Neuronal stem cell (in vitro differentiated cells): ENCODE results near the gene DAGLB.

Experiments
- DNase-seq: peaks from one replicate; pipeline ENCODE4 v3.0.0-alpha.2; 2013; ENCODE audit warnings: low spot score
- H2AFZ ChIP-seq: one replicate; pipeline ENCODE4 v1.6.1; 2013; ENCODE audit warnings: mild to moderate bottlenecking, low read length, inconsistent platforms
- H2AK5ac ChIP-seq: 2 replicates; pipeline ENCODE4 v1.6.1; 2013; ENCODE audit warnings: low read depth, mild to moderate bottlenecking, inconsistent platforms, low read length, moderate library complexity, mixed read lengths
- H2BK120ac ChIP-seq: 2 replicates; pipeline ENCODE4 v1.6.1; 2013; ENCODE audit warnings: low read depth, mild to moderate bottlenecking, inconsistent platforms, low read length, moderate library complexity, mixed read lengths
- H2BK12ac ChIP-seq: one replicate; pipeline ENCODE4 v1.6.1; 2013; ENCODE audit warnings: low read length, inconsistent platforms
- H2BK15ac ChIP-seq: 2 replicates; pipeline ENCODE4 v1.6.1; 2013; ENCODE audit warnings: mild to moderate bottlenecking, low read length, inconsistent platforms, mixed read lengths
- H2BK5ac ChIP-seq: one replicate; pipeline ENCODE4 v1.6.1; 2013; ENCODE audit warnings: inconsistent platforms, mild to moderate bottlenecking, low read length, moderate library complexity
- H3K14ac ChIP-seq: one replicate; pipeline ENCODE4 v1.6.1; 2013; ENCODE audit warnings: low read length, inconsistent platforms
- H3K18ac ChIP-seq: 2 replicates; pipeline ENCODE4 v1.6.1; 2013; ENCODE audit warnings: low read length, inconsistent platforms
- H3K23ac ChIP-seq: 2 replicates; pipeline ENCODE4 v1.6.1; 2013; ENCODE audit warnings: low read depth, mild to moderate bottlenecking, mixed read lengths, low read length, inconsistent platforms; ENCODE audit not compliant: poor library complexity
- H3K27ac ChIP-seq: replicated peaks from 3 replicates; pipeline ENCODE4 v1.5.1; 2013; ENCODE audit warnings: low read length, inconsistent platforms
- H3K27me3 ChIP-seq, 3 experiments: 2 replicates each; pipeline ENCODE4 v1.6.1; 2013; ENCODE audit warnings: low read length in 3 of 3, mild to moderate bottlenecking in 2 of 3, inconsistent platforms in 1 of 3, low read depth in 1 of 3, mixed read lengths in 1 of 3, moderate library complexity in 1 of 3; ENCODE audit not compliant: control insufficient read depth in 3 of 3, insufficient read depth in 3 of 3
- H3K36me3 ChIP-seq, 2 donors: replicated peaks in 1 of 2; 2 replicates each; pipeline ENCODE4 v1.6.1; 2013; ENCODE audit warnings: low read length in 2 of 2; ENCODE audit not compliant: control insufficient read depth in 2 of 2, insufficient read depth in 2 of 2
- H3K4ac ChIP-seq: 2 replicates; pipeline ENCODE4 v1.6.1; 2013; ENCODE audit warnings: inconsistent platforms, mild to moderate bottlenecking, low read length, moderate library complexity
- H3K4me1 ChIP-seq, 2 donors: 1 replicate in 1 of 2; 2 replicates in 1 of 2; pipeline ENCODE4 v1.6.1; 2013; ENCODE audit warnings: low read length in 2 of 2, low read depth in 1 of 2; ENCODE audit not compliant: control insufficient read depth in 2 of 2, insufficient read depth in 1 of 2
- H3K4me2 ChIP-seq: one replicate; pipeline ENCODE4 v1.6.1; 2013; ENCODE audit warnings: mild to moderate bottlenecking, low read length, inconsistent platforms; ENCODE audit not compliant: insufficient read depth, poor library complexity, severe bottlenecking
- H3K4me3 ChIP-seq, 2 donors: 2 replicates each; pipeline ENCODE4 v1.5.1; 2013; ENCODE audit warnings: low read length in 2 of 2, mild to moderate bottlenecking in 2 of 2, inconsistent platforms in 1 of 2, moderate library complexity in 1 of 2
- H3K79me1 ChIP-seq: one replicate; pipeline ENCODE4 v1.6.1; 2013; ENCODE audit warnings: low read depth, mild to moderate bottlenecking, inconsistent platforms, low read length, moderate library complexity
- H3K9ac ChIP-seq: one replicate; pipeline ENCODE4 v1.6.1; 2013; ENCODE audit warnings: mild to moderate bottlenecking, low read depth, low read length, inconsistent platforms; ENCODE audit not compliant: poor library complexity
- H3K9me3 ChIP-seq, 2 donors: replicated peaks in 1 of 2; 2 replicates each; pipeline versions ENCODE3 to v1.6.1; 2013; ENCODE audit warnings: low read length in 2 of 2, mild to moderate bottlenecking in 2 of 2, inconsistent platforms in 1 of 2, low read depth in 1 of 2, mixed read lengths in 1 of 2, moderate library complexity in 1 of 2; ENCODE audit not compliant: control insufficient read depth in 2 of 2, insufficient read depth in 1 of 2
- H4K8ac ChIP-seq: one replicate; pipeline ENCODE4 v1.6.1; 2013; ENCODE audit warnings: low read depth, mild to moderate bottlenecking, inconsistent platforms, low read length, moderate library complexity
- H4K91ac ChIP-seq: one replicate; pipeline ENCODE4 v1.6.1; 2013; ENCODE audit warnings: low read length, low read depth, mild to moderate bottlenecking, inconsistent platforms; ENCODE audit not compliant: poor library complexity
- WGBS, 2 donors: extraction: QIAGEN DNeasy Blood & Tissue Kit; methylation state at CpG; one replicate each; pipeline ENCODE4 v1.1.7; 2013; ENCODE audit warnings: missing lambda C conversion rate in 2 of 2, mixed read lengths in 1 of 2; ENCODE audit not compliant: insufficient read length in 2 of 2, insufficient replicate concordance in 1 of 2; ENCODE audit errors: extremely low coverage in 2 of 2; 5-methylcytosine and 5-hydroxymethylcytosine counted together

The DAGLB gene

DNA sequence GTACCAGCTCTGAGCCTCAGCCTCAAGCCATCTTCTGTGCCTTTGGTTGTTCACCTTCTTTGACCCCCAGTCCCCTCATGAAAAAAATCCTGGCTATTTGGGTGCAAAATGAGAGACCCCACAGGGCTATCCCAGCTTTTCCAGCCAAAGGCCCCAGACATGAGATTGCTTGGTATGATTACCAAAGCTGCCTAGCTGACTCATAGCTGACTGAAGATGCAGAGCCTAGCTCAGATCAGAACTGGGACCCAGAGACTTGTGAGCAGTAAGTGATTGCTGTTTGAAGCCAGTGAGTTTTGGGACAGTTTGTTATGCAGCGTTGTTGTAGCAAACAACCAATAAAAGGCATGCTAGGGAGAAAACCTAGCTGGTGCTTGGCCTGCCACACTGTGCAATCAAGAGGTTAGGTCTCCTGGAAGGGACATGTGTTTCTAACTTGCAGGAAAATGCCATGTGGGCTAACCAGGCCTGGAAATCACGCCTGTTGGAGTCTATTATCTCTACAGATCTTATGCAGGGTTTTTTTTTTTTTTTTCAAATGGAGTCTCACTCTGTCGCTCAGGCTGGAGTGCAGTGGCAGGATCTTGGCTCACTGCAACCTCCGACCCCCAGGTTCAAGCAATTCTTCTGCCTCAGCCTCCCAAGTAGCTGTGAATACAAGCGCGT lies 48.0 kb upstream of the DAGLB start:
- H3K4me2 ChIP-seq, result no peak overlapping the region
- H3K4ac ChIP-seq, result no peak overlapping the region
- no peaks in the 10 kb centered on the region for H3K79me1 ChIP-seq
- H4K91ac ChIP-seq, result no peak overlapping the region
- WGBS, 2 donors, result no CpG with 5 or more reads among the region's 6 CpGs
- no peaks in the 10 kb centered on the region for H3K9me3 ChIP-seq
- H2BK15ac ChIP-seq, result no peak overlapping the region
- no peaks in the 10 kb centered on the region for H3K36me3 ChIP-seq
- H2BK5ac ChIP-seq, result no peak overlapping the region
- no peak overlapping the region for H3K23ac ChIP-seq
- peaks cover 0 to 35% (median 0%) of the 10 kb centered on the region in 3 experiments for H3K27me3 ChIP-seq
- no peak overlapping the region for H2BK12ac ChIP-seq
- H3K4me1 ChIP-seq, result no peaks in the 10 kb centered on the region
- no peak overlapping the region for H3K18ac ChIP-seq
- no peak overlapping the region for H2AK5ac ChIP-seq
- H4K8ac ChIP-seq, result no peak overlapping the region
- no peak overlapping the region for H3K4me3 ChIP-seq
- H3K14ac ChIP-seq, result no peak overlapping the region
- H2BK120ac ChIP-seq, result no peak overlapping the region
- H2AFZ ChIP-seq, result no peak overlapping the region
- DNase-seq, result no peak
- no peak overlapping the region for H3K27ac ChIP-seq
- H3K9ac ChIP-seq, result no peak overlapping the region

DNA sequence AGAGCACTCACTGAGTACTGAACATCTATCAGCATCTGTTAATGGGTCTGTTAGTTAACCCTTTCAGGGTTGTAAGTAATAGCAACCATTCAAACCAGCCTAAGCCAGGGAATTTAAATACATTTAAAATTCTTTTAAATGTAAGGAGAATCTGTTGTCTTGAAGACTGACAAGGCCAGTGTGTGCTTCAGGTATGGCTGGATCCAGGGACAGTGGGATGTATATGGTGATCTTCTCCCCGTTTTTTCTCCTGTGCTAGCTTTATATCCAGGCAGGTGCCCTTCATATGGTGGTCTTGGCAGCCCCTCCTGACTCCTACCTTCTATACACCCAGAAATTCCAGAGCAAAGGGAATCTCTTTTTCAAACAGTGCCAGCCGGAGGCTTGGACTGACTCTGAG lies 46.6 kb upstream of the DAGLB start:
- H3K23ac ChIP-seq, result no peak overlapping the region
- H2AK5ac ChIP-seq, result no peak overlapping the region
- no CpG with 5 or more reads among the region's 2 CpGs for WGBS, 2 donors
- peaks cover 0 to 30% (median 0%) of the 10 kb centered on the region in 3 experiments for H3K27me3 ChIP-seq
- H3K4me3 ChIP-seq, result no peak overlapping the region
- no peak overlapping the region for H4K8ac ChIP-seq
- no peak overlapping the region for H3K9ac ChIP-seq
- H2BK120ac ChIP-seq, result no peak overlapping the region
- no peak for DNase-seq
- no peak overlapping the region for H3K4me2 ChIP-seq
- H3K9me3 ChIP-seq, result no peaks in the 10 kb centered on the region
- H3K27ac ChIP-seq, result no peak overlapping the region
- no peak overlapping the region for H3K4ac ChIP-seq
- H2BK12ac ChIP-seq, result no peak overlapping the region
- H2AFZ ChIP-seq, result no peak overlapping the region
- H2BK5ac ChIP-seq, result no peak overlapping the region
- no peaks in the 10 kb centered on the region for H3K4me1 ChIP-seq
- H3K14ac ChIP-seq, result no peak overlapping the region
- no peaks in the 10 kb centered on the region for H3K79me1 ChIP-seq
- H3K18ac ChIP-seq, result no peak overlapping the region
- H4K91ac ChIP-seq, result no peak overlapping the region
- no peaks in the 10 kb centered on the region for H3K36me3 ChIP-seq
- H2BK15ac ChIP-seq, result no peak overlapping the region

DNA sequence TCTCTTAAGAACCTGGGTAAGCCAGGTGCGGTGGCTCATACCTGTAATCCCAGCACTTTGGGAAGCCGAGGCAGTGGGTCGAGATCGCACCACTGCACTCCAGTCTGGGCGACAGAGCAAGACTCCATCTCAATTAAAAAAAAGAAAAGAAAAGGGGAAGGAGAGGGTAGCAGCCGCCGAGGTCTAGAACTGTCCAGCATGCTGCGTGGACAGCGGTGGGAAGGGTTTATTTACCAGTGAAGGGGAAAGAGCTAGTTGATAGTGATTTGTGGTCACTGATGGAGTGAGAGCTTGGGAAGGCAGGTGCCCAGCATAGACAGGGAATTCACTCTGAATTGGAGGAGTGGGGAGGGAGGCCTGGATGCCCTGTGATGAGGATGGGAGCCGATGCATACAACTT lies 43.4 kb upstream of the DAGLB start:
- no peak overlapping the region for H3K27ac ChIP-seq
- no peak overlapping the region for H2BK5ac ChIP-seq
- no peak overlapping the region for H2AK5ac ChIP-seq
- H3K23ac ChIP-seq, result no peak overlapping the region
- no peaks in the 10 kb centered on the region for H3K4me1 ChIP-seq
- no peak overlapping the region for H3K14ac ChIP-seq
- H3K79me1 ChIP-seq, result no peaks in the 10 kb centered on the region
- no peak overlapping the region for H4K91ac ChIP-seq
- H2AFZ ChIP-seq, result no peak overlapping the region
- no CpG with 5 or more reads among the region's 10 CpGs for WGBS, 2 donors
- no peak overlapping the region for H4K8ac ChIP-seq
- H3K4me3 ChIP-seq, result no peak overlapping the region
- H3K4me2 ChIP-seq, result no peak overlapping the region
- no peak for DNase-seq
- peak overlapping the region; percentile 70 for H3K18ac ChIP-seq
- H3K27me3 ChIP-seq, result peaks cover 0 to 13% (median 0%) of the 10 kb centered on the region in 3 experiments
- H3K9ac ChIP-seq, result no peak overlapping the region
- no peaks in the 10 kb centered on the region for H3K36me3 ChIP-seq
- H3K9me3 ChIP-seq, result no peaks in the 10 kb centered on the region
- H2BK12ac ChIP-seq, result no peak overlapping the region
- H2BK15ac ChIP-seq, result no peak overlapping the region
- no peak overlapping the region for H3K4ac ChIP-seq
- no peak overlapping the region for H2BK120ac ChIP-seq

DNA sequence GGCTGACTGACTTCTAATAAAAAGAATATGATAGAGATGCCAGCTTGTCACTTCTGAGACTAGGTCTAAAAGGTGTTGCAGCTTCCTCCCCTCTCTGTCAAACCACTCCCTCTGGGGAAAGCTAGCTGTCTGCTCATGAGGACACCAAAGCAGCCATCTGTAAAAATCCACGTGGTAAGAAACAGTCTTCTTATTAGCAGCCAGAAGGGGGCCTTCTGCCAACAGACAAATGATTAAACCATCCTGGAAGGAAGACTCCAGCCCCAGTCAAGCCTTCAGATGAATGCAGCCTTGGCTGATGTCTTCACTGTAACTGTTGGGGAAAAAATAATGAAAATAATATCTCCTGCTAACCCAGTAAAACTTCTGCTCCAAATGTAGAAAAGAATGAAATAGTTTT lies 41.9 kb upstream of the DAGLB start:
- no peak overlapping the region for H3K18ac ChIP-seq
- no peak overlapping the region for H4K91ac ChIP-seq
- H3K9me3 ChIP-seq, result no peaks in the 10 kb centered on the region
- no peak for DNase-seq
- H3K9ac ChIP-seq, result no peak overlapping the region
- H2BK15ac ChIP-seq, result no peak overlapping the region
- no peaks in the 10 kb centered on the region for H3K36me3 ChIP-seq
- no peak overlapping the region for H2BK120ac ChIP-seq
- no peaks in the 10 kb centered on the region for H3K4me1 ChIP-seq
- no peak overlapping the region for H2AK5ac ChIP-seq
- no peak overlapping the region for H3K4me3 ChIP-seq
- no peak overlapping the region for H4K8ac ChIP-seq
- no peaks in the 10 kb centered on the region for H3K79me1 ChIP-seq
- WGBS, 2 donors, result no CpG with 5 or more reads among the region's 1 CpG
- H2AFZ ChIP-seq, result no peak overlapping the region
- no peak overlapping the region for H2BK5ac ChIP-seq
- H2BK12ac ChIP-seq, result no peak overlapping the region
- no peak overlapping the region for H3K23ac ChIP-seq
- peaks cover 0 to 3% (median 0%) of the 10 kb centered on the region in 3 experiments for H3K27me3 ChIP-seq
- H3K14ac ChIP-seq, result no peak overlapping the region
- H3K4me2 ChIP-seq, result no peak overlapping the region
- H3K4ac ChIP-seq, result no peak overlapping the region
- no peak overlapping the region for H3K27ac ChIP-seq
